H9 (cell line): ENCODE data around the gene SYNGR2. TPM values are rescaled to one million over a fixed set of nuclear protein-coding genes. Genes with fewer than 3 reads are reported as not detected.
A peak's percentile ranks its signal among the peaks of the same experiment; 100 is the strongest.

Experiments used
- DNase-seq: peaks from one replicate; pipeline ENCODE4 v3.0.0-alpha.2; 2017
- H2AFZ ChIP-seq: one replicate; pipeline ENCODE4 v1.6.1; 2013; ENCODE audit warnings: mild to moderate bottlenecking, low read length, control low read depth, moderate library complexity
- H2AK5ac ChIP-seq: 2 replicates; pipeline ENCODE4 v1.6.1; 2013; ENCODE audit warnings: low read length, control low read depth, mixed read lengths; ENCODE audit not compliant: insufficient read length
- H2BK120ac ChIP-seq: one replicate; pipeline ENCODE4 v1.6.1; 2013; ENCODE audit warnings: low read depth, mild to moderate bottlenecking, low read length, control low read depth, inconsistent platforms; ENCODE audit not compliant: poor library complexity, severe bottlenecking
- H2BK12ac ChIP-seq: 2 replicates; pipeline ENCODE4 v1.6.1; 2013; ENCODE audit warnings: low read length, control low read depth, mixed read lengths, low read depth; ENCODE audit not compliant: insufficient read length
- H2BK15ac ChIP-seq: 2 replicates; pipeline ENCODE4 v1.6.1; 2013; ENCODE audit warnings: low read depth, low read length, control low read depth
- H2BK20ac ChIP-seq: one replicate; pipeline ENCODE4 v1.6.1; 2013; ENCODE audit warnings: low read depth, mild to moderate bottlenecking, low read length, control low read depth, inconsistent platforms; ENCODE audit not compliant: poor library complexity, severe bottlenecking
- H2BK5ac ChIP-seq: 2 replicates; pipeline ENCODE4 v1.6.1; 2013; ENCODE audit warnings: low read length, control low read depth, mixed read lengths; ENCODE audit not compliant: insufficient read length
- H3K14ac ChIP-seq: 2 replicates; pipeline ENCODE4 v1.6.1; 2013; ENCODE audit warnings: low read length, control low read depth; ENCODE audit not compliant: insufficient read depth
- H3K18ac ChIP-seq: 2 replicates; pipeline ENCODE4 v1.6.1; 2013; ENCODE audit warnings: low read depth, mild to moderate bottlenecking, mixed read lengths, low read length, control low read depth; ENCODE audit not compliant: insufficient read length
- H3K23ac ChIP-seq: 2 replicates; pipeline ENCODE4 v1.6.1; 2013; ENCODE audit warnings: low read length, control low read depth, mixed read lengths, low read depth; ENCODE audit not compliant: insufficient read length
- H3K23me2 ChIP-seq: 2 replicates; pipeline ENCODE4 v1.6.1; 2013; ENCODE audit warnings: low read depth, mild to moderate bottlenecking, mixed read lengths, low read length, control low read depth; ENCODE audit not compliant: insufficient read length, poor library complexity, severe bottlenecking
- H3K27ac ChIP-seq: 2 replicates; pipeline ENCODE4 v1.5.1; 2013; ENCODE audit warnings: low read length, control low read depth, mixed read lengths, low read depth; ENCODE audit not compliant: insufficient read length
- H3K27me3 ChIP-seq: 2 replicates; pipeline ENCODE4 v1.6.1; 2013; ENCODE audit warnings: low read length, control low read depth, inconsistent platforms; ENCODE audit not compliant: insufficient read depth
- H3K4ac ChIP-seq: 2 replicates; pipeline ENCODE4 v1.6.1; 2013; ENCODE audit warnings: low read depth, mild to moderate bottlenecking, control low read depth, inconsistent platforms, low read length, moderate library complexity
- H3K4me1 ChIP-seq: 2 replicates; pipeline ENCODE4 v1.6.1; 2013; ENCODE audit warnings: low read length, control low read depth, inconsistent platforms; ENCODE audit not compliant: insufficient read depth
- H3K4me2 ChIP-seq: 2 replicates; pipeline ENCODE4 v1.6.1; 2013; ENCODE audit warnings: low read length, control low read depth, mixed read lengths; ENCODE audit not compliant: insufficient read length, insufficient read depth
- H3K56ac ChIP-seq: 2 replicates; pipeline ENCODE4 v1.6.1; 2013; ENCODE audit warnings: low read depth, mild to moderate bottlenecking, mixed read lengths, low read length, control low read depth; ENCODE audit not compliant: insufficient read length
- H3K79me1 ChIP-seq: 2 replicates; pipeline ENCODE4 v1.6.1; 2013; ENCODE audit warnings: low read depth, mild to moderate bottlenecking, moderate library complexity, low read length, control low read depth, inconsistent platforms; ENCODE audit not compliant: insufficient read depth, poor library complexity, severe bottlenecking
- H3K79me2 ChIP-seq: 2 replicates; pipeline ENCODE4 v1.6.1; 2013; ENCODE audit warnings: low read length, control low read depth, inconsistent platforms; ENCODE audit not compliant: insufficient read depth
- H3K9ac ChIP-seq: 2 replicates; pipeline ENCODE4 v1.6.1; 2013; ENCODE audit warnings: low read length, control low read depth, mixed read lengths; ENCODE audit not compliant: insufficient read length; ENCODE audit errors: extremely low read depth
- H3K9me3 ChIP-seq: one replicate; pipeline ENCODE4 v1.6.1; 2013; ENCODE audit warnings: low read depth, low read length, inconsistent platforms; ENCODE audit not compliant: control insufficient read depth
- H3T11ph ChIP-seq: one replicate; pipeline ENCODE4 v1.6.1; 2013; ENCODE audit warnings: mild to moderate bottlenecking, low read length, control low read depth, inconsistent platforms
- H4K20me1 ChIP-seq: one replicate; pipeline ENCODE4 v1.6.1; 2013; ENCODE audit not compliant: control insufficient read depth, insufficient read length, insufficient read depth
- H4K5ac ChIP-seq: 2 replicates; pipeline ENCODE4 v1.6.1; 2013; ENCODE audit warnings: low read depth, mild to moderate bottlenecking, mixed read lengths, low read length, control low read depth; ENCODE audit not compliant: insufficient read length
- H4K8ac ChIP-seq: replicated peaks from 2 replicates; pipeline ENCODE4 v1.6.1; 2013; ENCODE audit warnings: low read length, control low read depth, mixed read lengths, low read depth; ENCODE audit not compliant: insufficient read length
- H4K91ac ChIP-seq: 2 replicates; pipeline ENCODE4 v1.6.1; 2013; ENCODE audit warnings: low read depth, mild to moderate bottlenecking, moderate library complexity, mixed read lengths, low read length, control low read depth; ENCODE audit not compliant: insufficient read length
- H3K27ac Mint-ChIP-seq, 3 experiments: 2 replicates in 2 of 3; 3 replicates in 1 of 3; pipeline ENCODE4 v1.8.0; 2020 to 2021; ENCODE audit warnings: mixed read lengths in 3 of 3, mild to moderate bottlenecking in 1 of 3, moderate library complexity in 1 of 3
- H3K27me3 Mint-ChIP-seq: 2 replicates; pipeline ENCODE4 v1.8.0; 2021; ENCODE audit warnings: low read depth, mild to moderate bottlenecking, moderate library complexity, mixed read lengths
- H3K36me3 Mint-ChIP-seq, 3 experiments: 2 replicates in 2 of 3; 3 replicates in 1 of 3; pipeline ENCODE4 v1.8.0; 2020 to 2021; ENCODE audit warnings: low read depth in 3 of 3, mixed read lengths in 3 of 3; ENCODE audit not compliant: insufficient read depth in 1 of 3
- H3K4me1 Mint-ChIP-seq, 2 experiments: 2 replicates each; pipeline ENCODE4 v1.8.0; 2020; ENCODE audit warnings: mixed read lengths in 2 of 2
- H3K4me3 Mint-ChIP-seq, 2 experiments: 2 replicates in 1 of 2; 3 replicates in 1 of 2; pipeline ENCODE4 v1.8.0; 2020 to 2021; ENCODE audit warnings: mild to moderate bottlenecking in 2 of 2, mixed read lengths in 2 of 2, moderate library complexity in 1 of 2
- H3K9me3 Mint-ChIP-seq, 2 experiments: 2 replicates in 1 of 2; 3 replicates in 1 of 2; pipeline ENCODE4 v1.8.0; 2020; ENCODE audit warnings: mild to moderate bottlenecking in 2 of 2, mixed read lengths in 2 of 2, moderate library complexity in 1 of 2
- CTCF ChIP-seq: fragments of 200-600 bp; sonication (generic); conservative IDR thresholded peaks from 3 replicates; pipeline ENCODE4 v1.8.0; 2021; ENCODE audit warnings: antibody characterized with exemption, mild to moderate bottlenecking
- WGBS: extraction: QIAGEN DNeasy Blood & Tissue Kit; methylation state at CpG from one replicate; pipeline ENCODE4 v1.1.7; 2013; ENCODE audit warnings: missing lambda C conversion rate, low lambda C conversion rate, mixed read lengths; ENCODE audit not compliant: insufficient read length; ENCODE audit errors: extremely low coverage; 5-methylcytosine and 5-hydroxymethylcytosine counted together
- long read RNA-seq: library from polyadenylated mRNA; unstranded; transcript quantifications from one replicate; pipeline ENCODE4 v2.0.0, GENCODE V29; 2020
- total RNA-seq: library from RNA; stranded (reverse); gene quantifications from 2 replicates; pipeline ENCODE4 v1.2.1, GENCODE V29; 2021

Gene SYNGR2
- total RNA-seq, result 41.0 and 43.9 TPM in 2 replicates
- long read RNA-seq, transcript SYNGR2-204 (3 exons, 2,125 nt), result minor isoform, 51 of 356 reads
- long read RNA-seq, transcript SYNGR2-201 (4 exons, 2,325 nt), result major isoform, 293 of 356 reads
- long read RNA-seq, partial matches to known transcripts, result 1 of 356 reads
- long read RNA-seq, other reads (novel, unspliced or antisense), result 3 of 356 reads

GRCh38 chr17:78168242-78168902 lies at the start of gene SYNGR2:
TSS of gene SYNGR2 (plus strand) at chr17:78168581. CDS start at chr17:78168617, 36 bp downstream.
- Histone ChIP-seq H3K56ac (no peak within 1 kb of the TSS), H4K91ac (no peak within 1 kb of the TSS), H3K79me2 (no peaks in the 10 kb centered on the region), H4K5ac (no peak within 1 kb of the TSS), H2BK5ac (no peak within 1 kb of the TSS), H3K23ac (no peak within 1 kb of the TSS), H3K4ac (no peak within 1 kb of the TSS), H3K4me2 (peak within 1 kb of the TSS; percentile 17), H4K20me1 (peaks cover 4% of the 10 kb centered on the region), H3K27me3 (no peaks in the 10 kb centered on the region), H2BK12ac (no peak within 1 kb of the TSS), H3K4me1 (no peaks in the 10 kb centered on the region; the same call in 1 of the 2 replicates), H3K27ac (no peak within 1 kb of the TSS), H3K14ac (peak within 1 kb of the TSS; percentile 2), H3K79me1 (no peaks in the 10 kb centered on the region), H2AK5ac (no peak within 1 kb of the TSS), H3T11ph (no peak within 1 kb of the TSS), H4K8ac (no peak within 1 kb of the TSS), H3K9me3 (no peaks in the 10 kb centered on the region), H2BK15ac (no peak within 1 kb of the TSS), H2AFZ (no peak within 1 kb of the TSS), H2BK120ac (no peak within 1 kb of the TSS), H3K23me2 (no peaks in the 10 kb centered on the region), H3K9ac (no peak within 1 kb of the TSS), H2BK20ac (no peak within 1 kb of the TSS), H3K18ac (peak within 1 kb of the TSS; percentile 16)
- H3K27me3 Mint-ChIP-seq, result no peaks in the 10 kb centered on the region; the same call in 1 of the 2 replicates
- TF ChIP-seq CTCF, result no peak
- H3K9me3 Mint-ChIP-seq, result no peaks in the 10 kb centered on the region
- H3K4me3 Mint-ChIP-seq, result peak within 1 kb of the TSS; percentile 73 to 79
- peaks cover 29 to 43% of the 10 kb centered on the region in 2 experiments for H3K4me1 Mint-ChIP-seq
- peaks cover 1 to 22% (median 9%) of the 10 kb centered on the region in 3 experiments for H3K36me3 Mint-ChIP-seq
- DNase-seq, result peak; percentile 93
- WGBS, result no CpG with 5 or more reads among the region's 84 CpGs
- no peak within 1 kb of the TSS for H3K27ac Mint-ChIP-seq
